Mesendoderm (in vitro differentiated cells): ENCODE measurements around the gene LRIG1.

Source experiments
- DNase-seq: peaks from one replicate; pipeline ENCODE4 v3.0.0; 2013
- H2AK5ac ChIP-seq: 2 replicates; pipeline ENCODE4 v1.6.1; 2013; ENCODE audit warnings: low read length, inconsistent platforms
- H2BK120ac ChIP-seq: 2 replicates; pipeline ENCODE4 v1.6.1; 2013; ENCODE audit warnings: low read depth, mild to moderate bottlenecking, low read length, moderate library complexity, mixed read lengths
- H2BK15ac ChIP-seq: replicated peaks from 2 replicates; pipeline ENCODE4 v1.6.1; 2013; ENCODE audit warnings: low read depth, mild to moderate bottlenecking, moderate library complexity
- H2BK5ac ChIP-seq: 2 replicates; pipeline ENCODE4 v1.6.1; 2013; ENCODE audit warnings: low read length, inconsistent platforms
- H3K18ac ChIP-seq: 2 replicates; pipeline ENCODE4 v1.6.1; 2013; ENCODE audit warnings: mild to moderate bottlenecking, low read length, mixed read lengths
- H3K23ac ChIP-seq: one replicate; pipeline ENCODE4 v1.6.1; 2013; ENCODE audit warnings: low read length
- H3K27ac ChIP-seq: 2 replicates; pipeline ENCODE4 v1.5.1; 2013; ENCODE audit warnings: low read depth, mild to moderate bottlenecking, inconsistent platforms, low read length, moderate library complexity
- H3K27me3 ChIP-seq: 2 replicates; pipeline ENCODE4 v1.6.1; 2013; ENCODE audit warnings: low read length, control low read depth, mild to moderate bottlenecking, inconsistent platforms; ENCODE audit not compliant: insufficient read depth, poor library complexity
- H3K36me3 ChIP-seq: 2 replicates; pipeline ENCODE4 v1.6.1; 2013; ENCODE audit warnings: low read length, inconsistent platforms; ENCODE audit not compliant: control insufficient read depth, insufficient read depth
- H3K4ac ChIP-seq: one replicate; pipeline ENCODE4 v1.6.1; 2013; ENCODE audit warnings: low read depth, mild to moderate bottlenecking, low read length, moderate library complexity
- H3K4me1 ChIP-seq: 2 replicates; pipeline ENCODE4 v1.6.1; 2013; ENCODE audit warnings: low read depth, low read length, inconsistent platforms; ENCODE audit not compliant: control insufficient read depth
- H3K4me2 ChIP-seq: 2 replicates; pipeline ENCODE4 v1.6.1; 2013; ENCODE audit warnings: low read length
- H3K4me3 ChIP-seq: 2 replicates; pipeline ENCODE4 v1.5.1; 2013; ENCODE audit warnings: mild to moderate bottlenecking, low read length
- H3K56ac ChIP-seq: one replicate; pipeline ENCODE4 v1.6.1; 2013; ENCODE audit warnings: low read length
- H3K79me1 ChIP-seq: 2 replicates; pipeline ENCODE4 v1.6.1; 2013; ENCODE audit warnings: low read length, inconsistent platforms
- H3K79me2 ChIP-seq: 2 replicates; pipeline ENCODE4 v1.6.1; 2013; ENCODE audit warnings: mild to moderate bottlenecking, low read length; ENCODE audit not compliant: control insufficient read depth, insufficient read depth
- H3K9ac ChIP-seq: 2 replicates; pipeline ENCODE4 v1.6.1; 2013; ENCODE audit warnings: low read length, inconsistent platforms
- H4K5ac ChIP-seq: one replicate; pipeline ENCODE4 v1.6.1; 2013; ENCODE audit warnings: low read length
- H4K8ac ChIP-seq: one replicate; pipeline ENCODE4 v1.6.1; 2013; ENCODE audit warnings: low read depth, mild to moderate bottlenecking, control low read depth, low read length, moderate library complexity
- WGBS: extraction: QIAGEN DNeasy Blood & Tissue Kit; methylation state at CpG from one replicate; pipeline ENCODE4 v1.1.7; 2013; ENCODE audit warnings: low lambda C conversion rate, missing lambda C conversion rate; ENCODE audit not compliant: insufficient coverage; ENCODE audit errors: extremely low coverage; 5-methylcytosine and 5-hydroxymethylcytosine counted together

Gene LRIG1

DNA sequence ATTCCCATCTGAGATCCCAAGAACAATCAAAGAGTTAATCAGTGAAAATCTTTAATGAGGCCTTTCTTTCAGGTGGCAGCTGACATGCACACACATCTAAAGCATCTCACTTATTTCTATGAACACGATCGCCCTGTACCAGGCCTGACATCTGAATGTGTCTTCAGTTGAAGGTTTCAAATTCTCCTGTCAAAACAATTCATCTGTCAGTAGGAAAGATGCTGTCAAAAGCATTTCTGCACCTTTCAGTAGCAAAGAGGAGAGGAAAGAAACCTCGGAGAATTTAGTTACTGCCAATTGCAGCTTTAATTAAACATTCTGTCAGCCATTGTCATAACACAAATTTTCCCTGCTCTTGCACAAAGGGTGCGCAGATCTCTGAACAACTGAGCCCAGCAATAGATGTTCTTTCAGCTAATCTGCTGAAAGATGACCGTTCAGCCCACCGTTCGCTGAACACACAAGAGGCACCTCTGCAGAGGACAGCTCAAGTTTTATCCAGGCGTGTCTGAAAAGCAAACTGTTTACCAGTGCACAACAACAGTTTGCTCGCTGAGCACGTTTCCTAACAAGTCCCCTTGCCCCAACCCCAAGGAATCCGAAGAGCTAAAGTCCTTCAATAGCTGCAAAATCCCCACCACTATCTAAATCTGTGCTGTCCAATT lies 34.1 kb downstream of the LRIG1 start:
- Histone ChIP-seq H2BK15ac (no peak overlapping the region), H2BK5ac (no peak overlapping the region), H3K18ac (no peak overlapping the region), H3K27me3 (no peaks in the 10 kb centered on the region), H3K4me2 (no peak overlapping the region), H3K23ac (no peak overlapping the region), H4K8ac (no peak overlapping the region), H2AK5ac (no peak overlapping the region), H3K4me1 (peaks cover 6% of the 10 kb centered on the region), H3K79me2 (peaks cover 22% of the 10 kb centered on the region), H3K4me3 (no peak overlapping the region), H3K56ac (peak overlapping the region; percentile 5), H3K4ac (no peak overlapping the region), H3K9ac (no peak overlapping the region), H4K5ac (no peak overlapping the region), H2BK120ac (no peak overlapping the region), H3K27ac (no peak overlapping the region), H3K36me3 (no peaks in the 10 kb centered on the region), H3K79me1 (peaks cover 17% of the 10 kb centered on the region)
- no peak for DNase-seq
- no CpG with 5 or more reads among the region's 11 CpGs for WGBS

DNA sequence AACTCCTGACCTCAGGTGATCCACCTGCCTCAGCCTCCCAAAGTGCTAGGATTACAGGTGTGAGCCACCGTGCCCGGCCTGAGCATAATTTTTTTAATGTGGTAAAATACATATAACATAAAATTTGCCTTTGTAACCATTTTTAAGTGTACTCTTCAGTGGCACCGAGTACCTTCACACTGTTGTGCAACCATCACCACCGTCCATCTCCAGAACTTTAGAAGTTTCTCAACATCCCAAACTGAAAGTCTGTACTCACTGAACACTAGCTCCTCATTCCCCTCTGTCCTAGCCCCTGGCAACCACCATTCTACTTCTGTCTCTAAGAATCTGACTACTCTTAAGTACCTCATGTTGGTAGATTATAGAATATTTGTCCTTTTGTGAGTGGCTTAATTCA lies 35.2 kb downstream of the LRIG1 start:
- no CpG with 5 or more reads among the region's 4 CpGs for WGBS
- Histone ChIP-seq H3K4me2 (no peak overlapping the region), H3K56ac (no peak overlapping the region)

DNA sequence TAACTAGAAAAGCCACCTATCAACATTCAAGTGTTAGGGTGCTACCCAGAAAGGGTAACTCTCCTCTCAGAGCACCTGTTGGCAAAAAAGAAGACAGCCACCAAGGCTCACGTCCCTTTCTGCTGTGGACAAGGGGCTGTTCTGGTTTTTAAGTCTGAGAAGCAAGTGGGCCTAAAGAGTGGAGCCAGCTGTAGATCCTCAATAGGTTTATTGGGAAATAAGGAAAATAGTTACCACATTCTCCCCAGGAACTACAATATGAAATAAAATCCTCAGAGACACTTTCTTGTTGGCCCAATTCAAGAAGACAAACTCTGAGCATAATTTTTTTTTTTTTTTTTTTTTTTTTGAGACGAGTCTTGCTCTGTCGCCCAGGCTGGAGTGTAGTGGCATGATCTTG lies 35.8 kb downstream of the LRIG1 start:
- Histone ChIP-seq H3K27ac (no peak overlapping the region), H3K4me3 (no peak overlapping the region), H3K18ac (no peak overlapping the region), H2BK15ac (no peak overlapping the region), H2BK120ac (no peak overlapping the region), H3K79me2 (peaks cover 19% of the 10 kb centered on the region), H2AK5ac (no peak overlapping the region), H4K5ac (no peak overlapping the region), H3K9ac (no peak overlapping the region), H3K4me2 (no peak overlapping the region), H3K4ac (no peak overlapping the region), H4K8ac (no peak overlapping the region), H3K4me1 (peaks cover 4% of the 10 kb centered on the region), H3K36me3 (no peaks in the 10 kb centered on the region), H2BK5ac (no peak overlapping the region), H3K79me1 (peaks cover 16% of the 10 kb centered on the region), H3K27me3 (no peaks in the 10 kb centered on the region), H3K23ac (no peak overlapping the region), H3K56ac (no peak overlapping the region)
- WGBS = no CpG with 5 or more reads among the region's 3 CpGs
- no peak for DNase-seq

More for the DNA sequence above, 35.2 kb downstream of the LRIG1 start:
- no peak overlapping the region for H2BK5ac ChIP-seq
- peaks cover 17% of the 10 kb centered on the region for H3K79me1 ChIP-seq
- H4K8ac ChIP-seq = no peak overlapping the region
- no peak overlapping the region for H3K4ac ChIP-seq
- no peak overlapping the region for H4K5ac ChIP-seq
- H3K79me2 ChIP-seq = peaks cover 22% of the 10 kb centered on the region
- no peaks in the 10 kb centered on the region for H3K27me3 ChIP-seq
- H2AK5ac ChIP-seq = no peak overlapping the region
- no peak overlapping the region for H3K18ac ChIP-seq
- H3K4me3 ChIP-seq = no peak overlapping the region
- H2BK15ac ChIP-seq = no peak overlapping the region
- no peak overlapping the region for H2BK120ac ChIP-seq
- no peak for DNase-seq
- H3K9ac ChIP-seq = no peak overlapping the region
- peaks cover 4% of the 10 kb centered on the region for H3K4me1 ChIP-seq
- no peak overlapping the region for H3K27ac ChIP-seq
- no peaks in the 10 kb centered on the region for H3K36me3 ChIP-seq
- H3K23ac ChIP-seq = no peak overlapping the region

DNA sequence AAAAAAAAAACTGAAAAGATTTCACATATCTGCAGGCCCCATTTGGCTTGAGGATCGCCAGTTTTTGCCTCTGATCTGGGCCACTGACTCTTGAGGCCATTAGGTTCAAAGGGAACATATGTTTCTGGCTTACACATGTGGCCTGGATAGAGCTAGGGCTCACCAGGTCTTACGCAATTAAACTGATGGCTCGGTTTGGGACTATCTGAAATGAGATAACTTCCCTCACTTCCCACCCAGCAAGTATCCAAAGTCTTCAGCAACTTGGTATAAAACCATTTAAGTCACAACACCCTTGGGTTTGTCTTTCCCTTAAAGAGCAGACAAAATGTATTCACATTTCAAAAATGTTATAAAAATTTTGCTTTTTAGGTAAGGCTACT lies 36.3 kb downstream of the LRIG1 start:
- no peak overlapping the region for H3K27ac ChIP-seq
- H3K79me2 ChIP-seq = peaks cover 16% of the 10 kb centered on the region
- no CpG with 5 or more reads among the region's 3 CpGs for WGBS
- H3K56ac ChIP-seq = no peak overlapping the region
- no peak overlapping the region for H3K23ac ChIP-seq
- H2BK5ac ChIP-seq = no peak overlapping the region
- no peak overlapping the region for H2AK5ac ChIP-seq
- H2BK15ac ChIP-seq = no peak overlapping the region
- DNase-seq = peak; percentile 52
- H4K5ac ChIP-seq = no peak overlapping the region
- no peak overlapping the region for H4K8ac ChIP-seq
- no peak overlapping the region for H3K4me2 ChIP-seq
- H3K27me3 ChIP-seq = no peaks in the 10 kb centered on the region
- peaks cover 14% of the 10 kb centered on the region for H3K79me1 ChIP-seq
- no peak overlapping the region for H3K18ac ChIP-seq
- H3K4me1 ChIP-seq = peaks cover 4% of the 10 kb centered on the region
- no peak overlapping the region for H3K4ac ChIP-seq
- H2BK120ac ChIP-seq = no peak overlapping the region
- H3K9ac ChIP-seq = no peak overlapping the region
- no peak overlapping the region for H3K4me3 ChIP-seq
- no peaks in the 10 kb centered on the region for H3K36me3 ChIP-seq

DNA sequence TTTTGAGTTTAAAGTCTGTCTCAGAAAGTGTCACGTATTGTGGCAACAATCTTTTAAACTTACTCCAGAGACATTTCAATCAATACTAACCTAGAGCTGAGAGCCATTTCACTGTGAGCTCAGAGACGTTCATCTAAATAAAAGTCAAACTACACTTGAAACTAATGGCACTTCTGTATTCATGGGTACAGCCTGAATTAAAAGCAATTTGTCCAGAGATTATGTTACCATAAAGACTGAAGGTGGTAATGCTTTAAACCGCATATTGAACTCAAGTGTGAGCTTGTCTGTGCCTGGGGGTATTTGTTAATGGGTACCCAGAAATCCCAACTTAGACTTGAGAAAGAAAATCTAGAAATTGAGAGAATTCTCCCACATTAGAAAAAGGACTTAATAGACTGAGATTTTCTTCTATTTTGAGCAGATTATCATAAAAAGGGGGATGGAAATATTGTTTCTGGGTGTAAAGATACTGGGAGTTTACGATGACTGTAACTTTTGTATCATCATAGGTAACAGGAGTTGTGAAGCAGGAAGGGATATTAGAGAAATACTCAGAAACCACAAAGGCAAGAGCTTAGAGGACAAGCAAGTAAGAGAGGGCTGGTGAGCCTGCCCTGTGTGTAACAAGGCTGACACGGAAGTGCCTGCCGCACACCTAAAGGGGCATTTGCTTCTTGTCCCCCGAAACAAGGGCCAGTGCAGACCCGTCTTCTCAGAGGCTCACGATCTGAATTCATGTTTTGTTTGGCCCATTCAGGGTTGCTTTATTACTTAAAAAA lies 36.9 kb downstream of the LRIG1 start:
- no peaks in the 10 kb centered on the region for H3K27me3 ChIP-seq
- H3K4ac ChIP-seq = no peak overlapping the region
- no peak overlapping the region for H2BK120ac ChIP-seq
- no CpG with 5 or more reads among the region's 9 CpGs for whole genome bisulfite sequencing
- H4K5ac ChIP-seq = no peak overlapping the region
- no peak overlapping the region for H3K4me3 ChIP-seq
- H4K8ac ChIP-seq = no peak overlapping the region
- H3K79me1 ChIP-seq = peaks cover 14% of the 10 kb centered on the region
- H3K18ac ChIP-seq = no peak overlapping the region
- H3K56ac ChIP-seq = peak overlapping the region; percentile 40
- no peak overlapping the region for H2AK5ac ChIP-seq
- H3K4me2 ChIP-seq = no peak overlapping the region
- H3K79me2 ChIP-seq = peaks cover 16% of the 10 kb centered on the region
- H3K36me3 ChIP-seq = no peaks in the 10 kb centered on the region
- no peak overlapping the region for H3K23ac ChIP-seq
- no peak overlapping the region for H3K27ac ChIP-seq
- no peak for DNase-seq
- no peak overlapping the region for H2BK15ac ChIP-seq
- H3K9ac ChIP-seq = no peak overlapping the region
- H3K4me1 ChIP-seq = peaks cover 4% of the 10 kb centered on the region
- no peak overlapping the region for H2BK5ac ChIP-seq
